Transverse colon (tissue), 4 donors: ENCODE measurements around the gene OPA1. TPM values are rescaled to one million over a fixed set of nuclear protein-coding genes. Genes with fewer than 3 reads are reported as not detected.

Experiments used
- DNase-seq: peaks from one replicate; pipeline ENCODE4 v3.0.0-alpha.2; 2019
- H3K27ac ChIP-seq, 4 donors: fragments of 200-600 bp; sonication (generic); 2 replicates each; pipeline ENCODE4 v1.5.1; 2016 to 2018; ENCODE audit warnings: inconsistent platforms in 4 of 4
- H3K27me3 ChIP-seq: fragments of 200-600 bp; sonication (generic); 2 replicates; pipeline ENCODE4 v1.5.1; 2017; ENCODE audit warnings: inconsistent platforms
- H3K36me3 ChIP-seq, 4 donors: fragments of 200-600 bp; sonication (generic); 2 replicates each; pipeline ENCODE4 v1.5.1; 2017 to 2019; ENCODE audit warnings: inconsistent platforms in 4 of 4
- H3K4me1 ChIP-seq, 4 donors: fragments of 200-600 bp; sonication (generic); 2 replicates each; pipeline ENCODE4 v1.5.1; 2017 to 2020; ENCODE audit warnings: inconsistent platforms in 4 of 4
- H3K4me3 ChIP-seq, 4 donors: fragments of 200-600 bp; sonication (generic); 1 replicate in 1 of 4; 2 replicates in 3 of 4; pipeline versions ENCODE4 v1.5.1 to v1.6.1; 2017 to 2019; ENCODE audit warnings: inconsistent platforms in 4 of 4
- H3K9me3 ChIP-seq, 2 donors: fragments of 200-600 bp; sonication (generic); 2 replicates each; pipeline ENCODE4 v1.5.1; 2017 to 2019; ENCODE audit warnings: inconsistent platforms in 2 of 2
- EP300 ChIP-seq: sonication (generic); formaldehyde crosslinking; IDR thresholded peaks from one replicate; pipeline ENCODE4 v1.6.1; 2017; ENCODE audit warnings: antibody characterized with exemption, low read depth
- POLR2A ChIP-seq: fragments of 450-650 bp; IDR thresholded peaks from one replicate; pipeline ENCODE4 v1.6.1; 2016; ENCODE audit warnings: antibody characterized with exemption, mild to moderate bottlenecking, moderate library complexity
- POLR2AphosphoS5 ChIP-seq, 3 donors: sonication (generic); formaldehyde crosslinking; IDR thresholded peaks; one replicate each; pipeline ENCODE4 v1.6.1; 2016; ENCODE audit warnings: antibody characterized with exemption in 3 of 3
- WGBS, 2 donors: methylation state at CpG; one replicate each; pipeline ENCODE4 v1.1.5; 2018; ENCODE audit warnings: low coverage in 1 of 2; 5-methylcytosine and 5-hydroxymethylcytosine counted together
- in situ Hi-C, 4 donors: fragments of 200-750 bp; cut with MboI; loops; one replicate each; pipeline versions ENCODE4 v1.15.0 to v1.15.1; 2017; ENCODE audit warnings: low sequenced_read_pairs in 3 of 4, low pct_ligation_motif_present in 1 of 4, low pct_unique_long_range_greater_than_20kb in 1 of 4
- intact Hi-C: fragments of 100-400 bp; cut with DNase I; formaldehyde crosslinking; loops from one replicate; pipeline ENCODE4 v1.15.1; 2023; ENCODE audit warnings: low total_unique reads
- total RNA-seq, 4 donors: library from RNA; depleted of rRNA; stranded (reverse); fragments of >200 nt; gene quantifications; one replicate each; pipeline ENCODE4 v1.1.0, GENCODE V29; 2016
- TF ChIP-seq, protein P1 (sequence below), 5 experiments: fragments of 200-600 bp in 3 of 5; fragments of 450-650 bp in 2 of 5; sonication (generic) in 3 of 5; IDR thresholded peaks; 1 replicate in 2 of 5; 2 replicates in 3 of 5; pipeline ENCODE4 v1.5.1; 2016 to 2017; ENCODE audit warnings: antibody characterized with exemption in 5 of 5, inconsistent platforms in 3 of 5, mild to moderate bottlenecking in 2 of 5, moderate library complexity in 1 of 5

Gene OPA1
- total RNA-seq, 4 donors from 2014 or later = 56.9 to 92.4 (median 69.8) TPM

DNA sequence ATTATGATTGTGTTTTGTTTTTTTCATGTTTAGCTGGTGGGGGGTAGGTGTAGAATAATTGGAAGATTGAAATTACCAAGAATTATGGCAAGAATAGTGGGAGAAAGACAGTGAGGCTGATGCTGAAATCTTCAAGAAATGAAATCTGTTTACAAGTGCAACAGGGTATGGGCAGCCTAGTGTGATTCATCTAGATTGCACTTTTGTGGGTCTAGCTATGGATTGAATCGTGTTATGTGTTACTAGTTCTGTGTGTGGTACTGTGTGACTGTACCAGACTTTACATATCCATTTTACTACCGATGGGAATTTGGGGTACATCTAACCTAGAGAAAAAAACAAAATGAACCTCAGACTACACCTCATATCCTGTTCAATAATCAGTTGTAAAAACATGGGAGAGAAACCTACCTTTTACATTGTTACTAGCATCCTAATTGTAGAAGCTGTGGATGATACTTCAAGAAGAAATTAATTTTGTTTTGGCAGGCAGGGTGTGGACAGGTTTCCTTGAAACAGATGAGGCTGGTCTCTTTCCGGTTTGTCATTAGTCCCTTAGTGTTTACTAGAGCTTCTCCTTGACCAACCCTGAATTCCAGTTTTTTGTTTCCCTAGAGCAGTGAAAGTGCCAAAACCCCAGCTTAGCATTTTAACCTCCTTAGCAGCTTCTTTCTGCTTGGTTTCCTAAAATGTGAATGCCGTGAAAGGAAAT lies 47.9 kb downstream of the OPA1 start:
- no peak overlapping the region for H3K27ac ChIP-seq
- peaks cover 0 to 48% (median 19%) of the 10 kb centered on the region in 4 donors for H3K36me3 ChIP-seq
- H3K9me3 ChIP-seq = no peaks in the 10 kb centered on the region
- TF ChIP-seq POLR2A (no peak), EP300 (no peak), POLR2AphosphoS5 (IDR thresholded peaks at IDR 0.05) (no peak)
- TF ChIP-seq, protein P1, sequence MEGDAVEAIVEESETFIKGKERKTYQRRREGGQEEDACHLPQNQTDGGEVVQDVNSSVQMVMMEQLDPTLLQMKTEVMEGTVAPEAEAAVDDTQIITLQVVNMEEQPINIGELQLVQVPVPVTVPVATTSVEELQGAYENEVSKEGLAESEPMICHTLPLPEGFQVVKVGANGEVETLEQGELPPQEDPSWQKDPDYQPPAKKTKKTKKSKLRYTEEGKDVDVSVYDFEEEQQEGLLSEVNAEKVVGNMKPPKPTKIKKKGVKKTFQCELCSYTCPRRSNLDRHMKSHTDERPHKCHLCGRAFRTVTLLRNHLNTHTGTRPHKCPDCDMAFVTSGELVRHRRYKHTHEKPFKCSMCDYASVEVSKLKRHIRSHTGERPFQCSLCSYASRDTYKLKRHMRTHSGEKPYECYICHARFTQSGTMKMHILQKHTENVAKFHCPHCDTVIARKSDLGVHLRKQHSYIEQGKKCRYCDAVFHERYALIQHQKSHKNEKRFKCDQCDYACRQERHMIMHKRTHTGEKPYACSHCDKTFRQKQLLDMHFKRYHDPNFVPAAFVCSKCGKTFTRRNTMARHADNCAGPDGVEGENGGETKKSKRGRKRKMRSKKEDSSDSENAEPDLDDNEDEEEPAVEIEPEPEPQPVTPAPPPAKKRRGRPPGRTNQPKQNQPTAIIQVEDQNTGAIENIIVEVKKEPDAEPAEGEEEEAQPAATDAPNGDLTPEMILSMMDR (IDR thresholded peaks at IDR 0.05) = no peak
- 86% methylated on average over 4 of the region's 4 CpGs for WGBS, 2 donors
- in situ Hi-C loops = no loop called here
- DNase-seq = no peak
- no peaks in the 10 kb centered on the region for H3K27me3 ChIP-seq
- H3K4me3 ChIP-seq = no peak overlapping the region
- H3K4me1 ChIP-seq = no peaks in the 10 kb centered on the region
- intact Hi-C loops = no loop called here

DNA sequence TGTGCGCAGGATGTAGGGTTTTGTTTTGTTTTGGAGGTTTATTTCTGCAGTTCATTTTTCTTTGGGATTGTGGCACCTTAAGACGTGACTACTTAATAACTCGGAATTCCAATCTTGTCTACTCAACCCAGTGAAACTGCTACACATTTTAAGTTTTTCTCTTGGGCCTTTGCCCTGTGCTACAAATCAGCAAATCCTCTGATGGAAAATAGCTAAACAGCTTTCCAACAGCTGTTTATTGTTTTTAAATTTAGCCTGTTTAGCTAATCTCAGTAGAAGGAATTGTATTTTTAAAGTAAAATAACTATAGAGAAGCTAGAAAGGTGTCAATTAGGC lies 48.4 kb downstream of the OPA1 start:
- H3K9me3 ChIP-seq = no peaks in the 10 kb centered on the region
- in situ Hi-C loops = no loop called here
- no peak for DNase-seq
- H3K27ac ChIP-seq = no peak overlapping the region
- peaks cover 0 to 51% (median 20%) of the 10 kb centered on the region in 4 donors for H3K36me3 ChIP-seq
- no peaks in the 10 kb centered on the region for H3K4me1 ChIP-seq
- H3K27me3 ChIP-seq = no peaks in the 10 kb centered on the region
- TF ChIP-seq EP300 (no peak), POLR2A (no peak), POLR2AphosphoS5 (IDR thresholded peaks at IDR 0.05) (no peak)
- TF ChIP-seq, protein P1 (IDR thresholded peaks at IDR 0.05) = no peak
- no peak overlapping the region for H3K4me3 ChIP-seq
- 85 to 89% methylated on average over 3 of the region's 3 CpGs for WGBS, 2 donors
- intact Hi-C loops = no loop called here

- in situ Hi-C loops = no loop called here
- TF ChIP-seq POLR2A (no peak), POLR2AphosphoS5 (IDR thresholded peaks at IDR 0.05) (no peak), EP300 (no peak)
- TF ChIP-seq, protein P1 (IDR thresholded peaks at IDR 0.05) = no peak
- H3K4me3 ChIP-seq = no peak overlapping the region
- intact Hi-C loops = no loop called here
- DNase-seq = no peak
- no peaks in the 10 kb centered on the region for H3K4me1 ChIP-seq
- 83 to 88% methylated on average over 6 of the region's 6 CpGs for WGBS, 2 donors
- H3K36me3 ChIP-seq = peaks cover 0 to 60% (median 26%) of the 10 kb centered on the region in 4 donors
- no peaks in the 10 kb centered on the region for H3K9me3 ChIP-seq
- no peak overlapping the region for H3K27ac ChIP-seq
- no peaks in the 10 kb centered on the region for H3K27me3 ChIP-seq
Observed at GRCh38 chr3:193645806-193646205, 52.8 kb downstream of the OPA1 start.

GRCh38 chr3:193648542-193649076 lies 55.6 kb downstream of the OPA1 start:
- DNase-seq = no peak
- no peaks in the 10 kb centered on the region for H3K4me1 ChIP-seq
- H3K36me3 ChIP-seq = peaks cover 0 to 53% (median 24%) of the 10 kb centered on the region in 4 donors
- H3K27ac ChIP-seq = no peak overlapping the region
- intact Hi-C loops (no loop called here), in situ Hi-C loops (no loop called here)
- no peak for TF ChIP-seq POLR2A
- H3K27me3 ChIP-seq = no peaks in the 10 kb centered on the region
- 89 to 92% methylated on average over 2 of the region's 2 CpGs for WGBS, 2 donors
- H3K4me3 ChIP-seq = no peak overlapping the region
- no peaks in the 10 kb centered on the region for H3K9me3 ChIP-seq
